Smooth muscle cell (in vitro differentiated cells): ENCODE measurements around the gene FSHB. TPM values are rescaled to one million over a fixed set of nuclear protein-coding genes. Genes with fewer than 3 reads are reported as not detected.
A peak's percentile ranks its signal among the peaks of the same experiment; 100 is the strongest.

ENCODE experiments used
- DNase-seq: peaks from one replicate; lab custom pipeline; 2025; ENCODE audit not compliant: unreplicated experiment; lab: John Stamatoyannopoulos, UW
- H2AFZ ChIP-seq: fragments of 200-600 bp; sonication (generic); 2 replicates; pipeline ENCODE4 v1.6.0; 2016; ENCODE audit warnings: antibody characterized with exemption, low read depth, mild to moderate bottlenecking
- H3F3A ChIP-seq: fragments of 200-600 bp; sonication (generic); 2 replicates; pipeline ENCODE4 v1.6.0; 2017; ENCODE audit warnings: antibody characterized with exemption, low read depth
- H3K27ac ChIP-seq: fragments of 200-600 bp; sonication (generic); 2 replicates; pipeline ENCODE4 v1.5.1; 2016; ENCODE audit warnings: low read depth, mild to moderate bottlenecking
- H3K27me3 ChIP-seq: fragments of 200-600 bp; sonication (generic); 2 replicates; pipeline ENCODE4 v1.6.1; 2016; ENCODE audit warnings: low read depth, mild to moderate bottlenecking
- H3K36me3 ChIP-seq: fragments of 200-600 bp; sonication (generic); 2 replicates; pipeline ENCODE4 v1.5.1; 2016; ENCODE audit warnings: low read depth
- H3K4me1 ChIP-seq: fragments of 200-600 bp; sonication (generic); 2 replicates; pipeline ENCODE4 v1.5.1; 2016; ENCODE audit warnings: low read depth
- H3K4me2 ChIP-seq: fragments of 200-600 bp; sonication (generic); 2 replicates; pipeline ENCODE4 v1.6.0; 2016; ENCODE audit warnings: mild to moderate bottlenecking
- H3K4me3 ChIP-seq: fragments of 200-600 bp; sonication (generic); 2 replicates; pipeline ENCODE4 v1.5.1; 2016; ENCODE audit warnings: mild to moderate bottlenecking
- H3K79me2 ChIP-seq: fragments of 200-600 bp; sonication (generic); 2 replicates; pipeline ENCODE4 v1.6.0; 2016; ENCODE audit warnings: low read depth, mild to moderate bottlenecking
- H3K9ac ChIP-seq: fragments of 200-600 bp; sonication (generic); 2 replicates; pipeline ENCODE4 v1.6.0; 2016; ENCODE audit warnings: low read depth
- H3K9me3 ChIP-seq: fragments of 200-600 bp; sonication (generic); replicated peaks from 2 replicates; pipeline ENCODE4 v1.5.1; 2016; ENCODE audit warnings: low read depth
- H4K20me1 ChIP-seq: fragments of 200-600 bp; sonication (generic); 2 replicates; pipeline ENCODE4 v1.6.0; 2016; ENCODE audit warnings: low read depth
- WGBS: methylation state at CpG from one replicate; pipeline ENCODE4 v1.1.7; 2016; ENCODE audit warnings: low lambda C conversion rate; 5-methylcytosine and 5-hydroxymethylcytosine counted together
- polyA plus RNA-seq: library from polyadenylated mRNA; unstranded; fragments of >200 nt; fragmentation: Nextera tagmentation; extraction: Ambion mirVana; gene quantifications from 2 replicates; pipeline ENCODE4 v1.2.1, GENCODE V29; 2016
- total RNA-seq: library from RNA; depleted of rRNA; stranded (reverse); fragments of >200 nt; gene quantifications from 2 replicates; pipeline ENCODE4 v1.2.3, GENCODE V29; 2014
- TF ChIP-seq, protein P1 (sequence below): fragments of 200-600 bp; sonication (generic); IDR thresholded peaks from 2 replicates; pipeline ENCODE4 v1.5.1; 2017; ENCODE audit warnings: borderline replicate concordance, mild to moderate bottlenecking, antibody characterized with exemption; ENCODE audit not compliant: insufficient read depth, poor library complexity, severe bottlenecking

FSHB gene
- total RNA-seq (not detected in 2 replicates), polyA plus RNA-seq (not detected in 2 replicates)

DNA sequence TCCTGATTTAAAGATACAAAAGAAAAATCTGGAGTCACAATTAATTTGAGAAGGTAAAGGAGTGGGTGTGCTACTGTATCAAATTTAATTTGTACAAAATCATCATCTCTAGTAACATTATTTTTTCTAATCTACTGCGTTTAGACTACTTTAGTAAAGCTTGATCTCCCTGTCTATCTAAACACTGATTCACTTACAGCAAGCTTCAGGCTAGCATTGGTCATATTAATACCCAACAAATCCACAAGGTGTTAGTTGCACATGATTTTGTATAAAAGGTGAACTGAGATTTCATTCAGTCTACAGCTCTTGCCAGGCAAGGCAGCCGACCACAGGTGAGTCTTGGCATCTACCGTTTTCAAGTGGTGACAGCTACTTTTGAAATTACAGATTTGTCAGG lies at the start of gene FSHB:
TSS of gene FSHB (plus strand) at position 301 of the 400 bp plus-strand sequence. CDS start 889 bp downstream, outside the sequence.
- no peaks in the 10 kb centered on the region for H4K20me1 ChIP-seq
- H2AFZ ChIP-seq, result no peak within 1 kb of the TSS
- no peak within 1 kb of the TSS for H3K27ac ChIP-seq
- H3K79me2 ChIP-seq, result no peaks in the 10 kb centered on the region
- no peak within 1 kb of the TSS for H3K4me3 ChIP-seq
- H3K9ac ChIP-seq, result no peak within 1 kb of the TSS
- WGBS, result 87% methylated on average over 3 of the region's 3 CpGs
- H3K4me1 ChIP-seq, result no peaks in the 10 kb centered on the region
- H3K36me3 ChIP-seq, result no peaks in the 10 kb centered on the region
- no peak for DNase-seq
- H3K4me2 ChIP-seq, result no peak within 1 kb of the TSS
- H3K9me3 ChIP-seq, result no peaks in the 10 kb centered on the region
- H3F3A ChIP-seq, result no peaks in the 10 kb centered on the region
- TF ChIP-seq, protein P1, sequence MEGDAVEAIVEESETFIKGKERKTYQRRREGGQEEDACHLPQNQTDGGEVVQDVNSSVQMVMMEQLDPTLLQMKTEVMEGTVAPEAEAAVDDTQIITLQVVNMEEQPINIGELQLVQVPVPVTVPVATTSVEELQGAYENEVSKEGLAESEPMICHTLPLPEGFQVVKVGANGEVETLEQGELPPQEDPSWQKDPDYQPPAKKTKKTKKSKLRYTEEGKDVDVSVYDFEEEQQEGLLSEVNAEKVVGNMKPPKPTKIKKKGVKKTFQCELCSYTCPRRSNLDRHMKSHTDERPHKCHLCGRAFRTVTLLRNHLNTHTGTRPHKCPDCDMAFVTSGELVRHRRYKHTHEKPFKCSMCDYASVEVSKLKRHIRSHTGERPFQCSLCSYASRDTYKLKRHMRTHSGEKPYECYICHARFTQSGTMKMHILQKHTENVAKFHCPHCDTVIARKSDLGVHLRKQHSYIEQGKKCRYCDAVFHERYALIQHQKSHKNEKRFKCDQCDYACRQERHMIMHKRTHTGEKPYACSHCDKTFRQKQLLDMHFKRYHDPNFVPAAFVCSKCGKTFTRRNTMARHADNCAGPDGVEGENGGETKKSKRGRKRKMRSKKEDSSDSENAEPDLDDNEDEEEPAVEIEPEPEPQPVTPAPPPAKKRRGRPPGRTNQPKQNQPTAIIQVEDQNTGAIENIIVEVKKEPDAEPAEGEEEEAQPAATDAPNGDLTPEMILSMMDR, result no peak
- H3K27me3 ChIP-seq, result no peaks in the 10 kb centered on the region

DNA sequence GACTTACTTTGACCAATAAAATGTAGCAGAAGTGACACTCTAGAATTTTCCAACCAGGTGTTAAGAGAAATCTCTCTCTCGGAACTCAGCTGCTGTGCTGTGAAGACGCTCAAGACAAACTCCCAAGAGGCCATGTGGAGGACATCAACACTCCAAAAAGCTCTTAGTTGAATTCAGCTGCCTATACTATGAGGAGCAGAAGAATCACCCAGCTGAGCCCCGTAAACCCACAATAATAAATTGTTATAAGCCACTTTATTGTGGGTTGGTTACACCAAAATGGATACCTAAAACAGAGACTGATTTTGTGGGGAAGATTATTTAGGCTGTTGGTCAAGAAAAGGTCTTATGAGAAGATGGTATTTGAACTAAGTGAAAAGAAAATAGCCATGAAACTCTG lies 44.1 kb upstream of the FSHB start:
- no peaks in the 10 kb centered on the region for H3K4me1 ChIP-seq
- TF ChIP-seq, protein P1, result no peak
- no peaks in the 10 kb centered on the region for H4K20me1 ChIP-seq
- H3K9me3 ChIP-seq, result no peaks in the 10 kb centered on the region
- H3K4me2 ChIP-seq, result no peak overlapping the region
- WGBS, result 61% methylated on average over 3 of the region's 3 CpGs
- H3K79me2 ChIP-seq, result no peaks in the 10 kb centered on the region
- no peaks in the 10 kb centered on the region for H3K27me3 ChIP-seq
- H3K9ac ChIP-seq, result no peak overlapping the region
- no peak overlapping the region for H3K4me3 ChIP-seq
- no peaks in the 10 kb centered on the region for H3K36me3 ChIP-seq
- no peak overlapping the region for H2AFZ ChIP-seq
- H3F3A ChIP-seq, result no peaks in the 10 kb centered on the region
- DNase-seq, result no peak
- H3K27ac ChIP-seq, result no peak overlapping the region

DNA sequence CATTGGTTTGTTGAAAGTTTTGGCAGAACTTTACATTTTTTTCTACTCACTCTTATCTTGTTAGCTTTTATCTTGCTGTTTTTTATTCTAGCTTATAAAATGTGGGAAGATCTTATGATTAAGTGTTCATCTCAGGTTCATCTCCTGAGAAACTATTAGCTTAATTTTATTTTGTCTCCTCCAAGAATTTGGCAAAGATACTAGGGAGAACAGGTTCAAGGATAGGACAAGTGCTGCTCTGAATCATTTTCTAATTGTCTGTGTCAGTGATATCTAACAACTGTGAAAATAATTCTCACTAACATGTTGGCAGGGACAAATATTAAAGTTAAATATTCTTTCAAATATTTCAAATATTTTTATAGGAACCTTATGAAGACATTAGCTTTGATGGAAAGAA lies 38.2 kb upstream of the FSHB start:
- TF ChIP-seq, protein P1, result no peak
- H3F3A ChIP-seq, result no peaks in the 10 kb centered on the region
- H3K79me2 ChIP-seq, result no peaks in the 10 kb centered on the region
- no peaks in the 10 kb centered on the region for H3K9me3 ChIP-seq
- H3K27ac ChIP-seq, result no peak overlapping the region
- H3K36me3 ChIP-seq, result no peaks in the 10 kb centered on the region
- H3K9ac ChIP-seq, result no peak overlapping the region
- no peak for DNase-seq
- no peak overlapping the region for H2AFZ ChIP-seq
- no peak overlapping the region for H3K4me2 ChIP-seq
- H3K4me3 ChIP-seq, result no peak overlapping the region
- H3K4me1 ChIP-seq, result no peaks in the 10 kb centered on the region
- H3K27me3 ChIP-seq, result peaks cover 9% of the 10 kb centered on the region
- H4K20me1 ChIP-seq, result no peaks in the 10 kb centered on the region

DNA sequence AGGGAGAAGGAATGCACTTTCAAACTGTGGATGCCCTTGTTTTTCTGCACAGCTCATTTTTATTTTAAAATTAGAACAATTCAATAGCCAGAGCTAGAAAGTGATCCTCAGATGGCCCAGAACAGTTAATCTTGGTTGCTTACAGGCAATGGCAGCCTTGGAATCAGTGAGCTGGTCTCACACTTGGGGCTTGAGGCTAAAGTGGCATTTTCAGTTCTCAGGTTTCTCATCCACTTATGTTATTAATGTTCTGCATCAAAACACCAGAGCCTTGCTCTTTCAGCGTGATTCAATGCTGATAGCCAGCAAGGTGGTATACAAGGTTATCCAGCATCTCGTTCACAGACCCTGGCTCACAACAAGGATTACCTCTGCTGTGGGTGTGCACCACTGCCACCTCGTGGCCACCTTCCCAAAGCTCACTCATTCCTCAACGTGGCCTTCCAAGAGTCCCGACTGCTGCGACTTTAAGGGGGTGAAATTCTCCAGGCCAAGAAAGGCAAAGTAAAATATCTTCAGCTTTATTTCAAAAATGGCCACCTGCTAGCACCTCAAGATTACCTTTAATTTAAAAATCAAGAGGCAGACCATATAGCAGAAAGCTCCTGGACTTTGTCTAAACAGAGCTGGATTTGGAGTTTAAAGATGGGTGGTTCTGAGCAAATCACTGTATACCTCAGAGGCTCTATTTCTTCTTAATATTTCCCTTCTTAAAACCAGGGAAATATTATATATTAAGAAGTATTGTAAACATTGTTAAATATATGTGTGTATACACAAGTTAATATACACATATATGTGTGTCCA lies 34.2 kb upstream of the FSHB start:
- Histone ChIP-seq H3K79me2 (no peaks in the 10 kb centered on the region), H3K9me3 (no peaks in the 10 kb centered on the region), H3F3A (no peaks in the 10 kb centered on the region), H4K20me1 (no peaks in the 10 kb centered on the region), H3K27ac (no peak overlapping the region), H3K27me3 (peaks cover 9% of the 10 kb centered on the region), H3K4me1 (no peaks in the 10 kb centered on the region), H3K9ac (no peak overlapping the region), H3K4me3 (no peak overlapping the region), H3K36me3 (no peaks in the 10 kb centered on the region), H2AFZ (no peak overlapping the region), H3K4me2 (no peak overlapping the region)
- DNase-seq, result no peak
- TF ChIP-seq, protein P1, result peak; percentile 76
- WGBS, result 18% methylated on average over 6 of the region's 6 CpGs
